RWPE2 (cell line): ENCODE results near the gene RAB11FIP3.

Source experiments
- ATAC-seq: fragments of 200-7000 bp; cut with Tn5 transposase; 3 replicates; pipeline ENCODE4 v1.9.1; 2021; ENCODE audit warnings: low read depth
- DNase-seq: peaks from one replicate; pipeline ENCODE4 v3.0.0-alpha.2; 2020; ENCODE audit warnings: low spot score
- H3K27ac ChIP-seq: fragments of 450-650 bp; 2 replicates; pipeline ENCODE4 v1.5.1; 2017; ENCODE audit warnings: mild to moderate bottlenecking; ENCODE audit not compliant: poor library complexity, severe bottlenecking
- H3K27me3 ChIP-seq: fragments of 250-450 bp; sonication (Bioruptor Pico); 2 replicates; pipeline ENCODE4 v1.5.1; 2021; ENCODE audit warnings: mild to moderate bottlenecking, moderate library complexity; ENCODE audit not compliant: insufficient read depth, poor library complexity, severe bottlenecking
- H3K36me3 ChIP-seq: fragments of 250-450 bp; sonication (Bioruptor Pico); 2 replicates; pipeline ENCODE4 v1.5.1; 2020; ENCODE audit warnings: low read depth, mild to moderate bottlenecking, moderate library complexity
- H3K4me1 ChIP-seq: fragments of 250-450 bp; sonication (Bioruptor Pico); 2 replicates; pipeline ENCODE4 v1.5.1; 2021; ENCODE audit warnings: mild to moderate bottlenecking, moderate library complexity; ENCODE audit not compliant: insufficient read depth, poor library complexity, severe bottlenecking
- H3K4me3 ChIP-seq: fragments of 250-450 bp; sonication (Bioruptor Pico); 2 replicates; pipeline ENCODE4 v1.5.1; 2021; ENCODE audit warnings: mild to moderate bottlenecking, moderate library complexity; ENCODE audit not compliant: severe bottlenecking
- H3K9me3 ChIP-seq: fragments of 250-450 bp; sonication (Bioruptor Pico); 2 replicates; pipeline ENCODE4 v1.5.1; 2021; ENCODE audit warnings: mild to moderate bottlenecking, moderate library complexity; ENCODE audit not compliant: severe bottlenecking
- CTCF ChIP-seq: fragments of 450-650 bp; IDR thresholded peaks from one replicate; pipeline ENCODE4 v1.5.1; 2017; ENCODE audit warnings: mild to moderate bottlenecking, moderate library complexity; ENCODE audit not compliant: poor library complexity, severe bottlenecking

RAB11FIP3 gene

DNA sequence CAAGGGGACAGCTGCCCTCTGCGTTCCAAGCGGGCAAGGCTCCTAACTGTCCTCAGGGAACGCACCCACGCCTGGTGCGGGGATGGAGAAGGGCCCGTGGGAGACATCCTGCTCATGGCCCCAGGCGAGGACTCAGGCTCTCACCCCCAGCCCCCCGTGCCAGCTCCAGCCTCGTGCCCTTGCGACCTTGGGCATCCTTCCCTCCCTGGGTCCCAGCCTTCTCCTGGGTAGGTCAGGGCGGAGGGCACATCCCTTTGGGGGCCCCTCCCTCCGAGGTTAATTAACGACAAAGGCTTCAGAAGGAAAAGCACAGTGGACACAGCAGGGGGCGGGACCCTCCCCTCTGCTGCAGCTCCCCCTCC lies 46.6 kb upstream of the RAB11FIP3 start:
- peaks cover 9% of the 10 kb centered on the region; the same call in 1 of the 2 replicates for H3K36me3 ChIP-seq
- H3K27me3 ChIP-seq: no peaks in the 10 kb centered on the region

GRCh38 chr16:379183-379960 lies 46.1 kb upstream of the RAB11FIP3 start:
- Histone ChIP-seq H3K4me1 (peaks cover 7% of the 10 kb centered on the region), H3K36me3 (peaks cover 9% of the 10 kb centered on the region; the same call in 1 of the 2 replicates), H3K4me3 (no peak overlapping the region), H3K27me3 (no peaks in the 10 kb centered on the region), H3K9me3 (no peaks in the 10 kb centered on the region), H3K27ac (no peak overlapping the region)
- TF ChIP-seq CTCF: no peak
- DNase-seq: no peak
- ATAC-seq: no peak

More for the DNA sequence above, 46.6 kb upstream of the RAB11FIP3 start:
- ATAC-seq (no peak), DNase-seq (peak; percentile 59)
- Histone ChIP-seq H3K27ac (no peak overlapping the region), H3K4me3 (no peak overlapping the region), H3K4me1 (peaks cover 7% of the 10 kb centered on the region), H3K9me3 (no peaks in the 10 kb centered on the region)
- TF ChIP-seq CTCF: no peak

DNA sequence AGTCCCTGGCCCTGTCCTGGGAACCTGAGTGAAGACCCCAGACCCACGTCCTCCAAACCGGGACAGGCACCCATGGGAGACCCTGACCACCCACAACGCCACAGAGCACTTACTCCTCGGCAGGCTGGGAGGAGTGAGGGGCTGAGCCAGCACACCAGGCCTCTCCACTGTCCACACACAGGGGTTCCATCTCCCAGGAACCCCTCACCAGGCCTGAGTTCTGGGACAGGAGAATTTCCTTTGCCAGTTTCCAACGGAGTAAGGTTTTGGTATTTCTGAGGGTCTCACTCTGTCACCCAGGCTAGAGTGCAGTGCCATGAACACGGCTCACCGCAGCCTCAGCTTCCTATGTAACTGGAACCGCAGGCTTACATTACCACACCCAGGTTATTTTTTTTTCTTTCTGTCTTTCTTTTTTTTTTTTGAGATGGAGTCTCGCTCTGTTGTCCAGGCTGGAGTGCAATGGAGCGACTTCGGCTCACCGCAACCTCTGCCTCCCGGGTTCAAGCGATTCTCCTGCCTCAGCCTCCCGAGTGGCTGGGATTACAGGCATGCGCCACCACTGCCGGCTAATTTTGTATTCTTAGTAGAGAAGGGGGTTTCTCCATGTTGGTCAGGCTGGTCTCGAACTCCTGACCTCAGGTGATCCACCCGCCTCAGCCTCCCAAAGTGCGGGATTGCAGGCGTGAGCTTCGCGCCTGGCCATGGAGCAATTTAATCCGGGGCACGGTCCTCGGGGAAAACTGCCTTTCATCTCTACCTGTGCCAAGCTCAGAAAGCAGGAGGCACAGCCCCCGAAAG lies 45.3 kb upstream of the RAB11FIP3 start:
- DNase-seq: no peak
- peak overlapping the region; percentile 59 for H3K4me3 ChIP-seq
- peaks cover 7% of the 10 kb centered on the region for H3K4me1 ChIP-seq
- H3K27ac ChIP-seq: peak overlapping the region; percentile 69
- no peak for TF ChIP-seq CTCF
- no peak for ATAC-seq
- H3K27me3 ChIP-seq: no peaks in the 10 kb centered on the region
- no peaks in the 10 kb centered on the region for H3K9me3 ChIP-seq
- H3K36me3 ChIP-seq: peaks cover 9% of the 10 kb centered on the region; the same call in 1 of the 2 replicates

DNA sequence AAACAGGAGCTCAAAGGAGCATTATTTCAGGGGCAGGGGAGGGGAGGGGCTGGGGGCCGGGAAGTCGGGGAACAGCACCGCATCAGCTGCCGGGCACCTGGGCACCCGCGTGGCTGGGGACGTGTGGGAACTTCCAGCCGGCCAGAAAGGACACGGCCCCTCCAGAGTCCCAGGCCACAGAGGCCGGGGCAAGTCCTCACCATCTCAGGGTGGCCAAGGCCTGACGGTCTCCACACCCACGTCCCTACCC lies 44.8 kb upstream of the RAB11FIP3 start:
- H3K27ac ChIP-seq: peak overlapping the region; percentile 69
- no peaks in the 10 kb centered on the region for H3K9me3 ChIP-seq
- H3K36me3 ChIP-seq: peaks cover 9% of the 10 kb centered on the region; the same call in 1 of the 2 replicates
- peaks cover 7% of the 10 kb centered on the region for H3K4me1 ChIP-seq
- no peaks in the 10 kb centered on the region for H3K27me3 ChIP-seq
- DNase-seq (no peak), ATAC-seq (peak; percentile 24)
- TF ChIP-seq CTCF: no peak
- H3K4me3 ChIP-seq: peak overlapping the region; percentile 59
